Activated CD4-positive, alpha-beta memory T cell treated with anti-CD3 and anti-CD28 coated beads, Interleukin-2, amount 10 ng/mL, durations not matched to agents 7 days and 5 days (primary cell): Measurements from ENCODE around the gene FSIP1. TPM values are rescaled to one million over a fixed set of nuclear protein-coding genes. Genes with fewer than 3 reads are reported as not detected.

Source experiments
- CTCF ChIA-PET: fragments of 350-600 bp; sonication (Branson Sonifier 250); formaldehyde crosslinking; loops from one replicate; lab custom pipeline; 2021; ENCODE audit warnings: antibody characterized with exemption, inconsistent platforms; lab: Charles Lee
- POLR2A ChIA-PET: fragments of 350-600 bp; sonication (Branson Sonifier 250); formaldehyde crosslinking; loops from one replicate; lab custom pipeline; 2021; ENCODE audit warnings: antibody characterized with exemption; lab: Charles Lee
- DNase-seq: peaks from one replicate; pipeline ENCODE4 v3.0.0-alpha.2; 2020
- H3K27ac Mint-ChIP-seq: one replicate; pipeline ENCODE4 v1.8.0; 2021; ENCODE audit warnings: mild to moderate bottlenecking, mixed read lengths
- H3K27me3 Mint-ChIP-seq: one replicate; pipeline ENCODE4 v1.8.0; 2021; ENCODE audit warnings: mixed read lengths
- H3K36me3 Mint-ChIP-seq: one replicate; pipeline ENCODE4 v1.8.0; 2021; ENCODE audit warnings: low read depth, mixed read lengths
- H3K4me1 Mint-ChIP-seq: one replicate; pipeline ENCODE4 v1.8.0; 2021; ENCODE audit warnings: mixed read lengths
- H3K4me3 Mint-ChIP-seq: one replicate; pipeline ENCODE4 v1.8.0; 2021; ENCODE audit warnings: mild to moderate bottlenecking, mixed read lengths
- H3K9me3 Mint-ChIP-seq: one replicate; pipeline ENCODE4 v1.8.0; 2021; ENCODE audit warnings: mixed read lengths
- total RNA-seq, 2 experiments: library from RNA; stranded (reverse); gene quantifications; one replicate each; pipeline ENCODE4 v1.2.3, GENCODE V29; 2021

The FSIP1 gene
- total RNA-seq, 2 experiments from 2014 or later, result 0.58 to 0.88 TPM

DNA sequence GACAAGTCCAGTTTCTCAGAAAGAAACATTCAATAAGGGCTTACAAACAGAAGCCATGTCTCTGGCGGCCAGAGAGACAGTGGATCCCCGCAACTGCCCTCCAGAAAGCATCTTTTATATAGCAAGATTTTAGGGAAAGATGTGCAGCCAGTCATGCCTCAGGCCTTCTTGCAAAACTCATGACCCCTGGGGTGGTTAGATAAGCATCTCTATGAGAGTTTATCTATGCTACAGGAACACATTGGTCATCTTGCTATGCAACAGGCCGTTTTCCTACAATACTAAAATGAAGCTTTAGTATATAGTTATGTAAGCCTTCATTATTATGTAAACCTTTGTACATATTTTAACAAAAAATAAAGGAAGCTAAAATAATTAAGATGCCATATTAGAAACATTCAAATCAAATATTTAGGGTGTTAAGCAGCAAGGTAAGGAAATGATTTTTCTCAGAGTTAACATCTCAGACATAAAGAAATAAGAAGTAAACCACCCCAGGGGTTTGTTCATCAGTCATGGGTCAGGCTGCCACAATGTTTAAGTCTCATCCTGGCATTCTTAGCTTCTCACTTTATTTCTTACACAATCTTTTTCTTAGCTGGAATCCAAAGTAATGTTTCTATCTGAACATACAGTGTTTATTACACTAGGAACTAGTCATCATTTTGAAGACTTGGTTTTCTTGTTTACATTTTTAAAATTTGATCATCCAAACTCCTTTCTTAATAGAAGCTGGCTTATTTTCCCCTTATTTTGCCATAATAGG, 6.3 kb upstream of the FSIP1 start:
- H3K4me3 Mint-ChIP-seq, result no peak overlapping the region
- H3K4me1 Mint-ChIP-seq, result peaks cover 38% of the 10 kb centered on the region
- peaks cover 12% of the 10 kb centered on the region for H3K27me3 Mint-ChIP-seq
- POLR2A ChIA-PET, result no interaction called here
- CTCF ChIA-PET, result interaction anchor here (0.7 to 2.5 kb wide), 7 partner anchors 10 to 316 kb away, joined by 3 to 12 read pairs (median 4); no protein-coding TSS in a partner anchor
- DNase-seq, result no peak
- no peaks in the 10 kb centered on the region for H3K9me3 Mint-ChIP-seq
- peaks cover 3% of the 10 kb centered on the region for H3K36me3 Mint-ChIP-seq
- no peak overlapping the region for H3K27ac Mint-ChIP-seq

DNA sequence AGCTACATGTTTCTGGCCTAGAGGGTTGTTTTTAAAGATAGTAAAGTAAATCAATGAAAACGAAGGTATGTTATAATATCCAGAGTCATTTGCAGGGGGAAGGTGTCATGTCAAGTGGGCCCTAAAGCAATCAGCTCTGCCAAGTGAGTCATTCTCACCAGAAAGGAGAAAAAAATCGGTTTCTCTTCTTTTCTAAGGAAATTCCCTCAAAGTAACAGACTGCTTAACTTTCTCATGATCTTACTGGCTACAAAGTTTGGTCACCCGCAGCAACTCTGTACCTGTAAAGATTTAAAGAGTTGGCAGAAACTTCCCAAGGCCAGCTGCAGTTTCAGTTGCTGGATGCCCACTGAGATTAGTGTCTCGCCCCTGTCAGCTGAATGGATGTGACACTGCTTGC, 5.5 kb upstream of the FSIP1 start:
- H3K36me3 Mint-ChIP-seq, result peaks cover 3% of the 10 kb centered on the region
- H3K27ac Mint-ChIP-seq, result no peak overlapping the region
- no peak for DNase-seq
- ChIA-PET POLR2A (no interaction called here), CTCF (interaction anchor here (0.9 to 2.5 kb wide), 5 partner anchors 11 to 316 kb away, joined by 3 to 12 read pairs (median 4); no protein-coding TSS in a partner anchor)
- H3K4me1 Mint-ChIP-seq, result peaks cover 45% of the 10 kb centered on the region
- H3K27me3 Mint-ChIP-seq, result peaks cover 9% of the 10 kb centered on the region
- H3K4me3 Mint-ChIP-seq, result no peak overlapping the region
- H3K9me3 Mint-ChIP-seq, result no peaks in the 10 kb centered on the region

DNA sequence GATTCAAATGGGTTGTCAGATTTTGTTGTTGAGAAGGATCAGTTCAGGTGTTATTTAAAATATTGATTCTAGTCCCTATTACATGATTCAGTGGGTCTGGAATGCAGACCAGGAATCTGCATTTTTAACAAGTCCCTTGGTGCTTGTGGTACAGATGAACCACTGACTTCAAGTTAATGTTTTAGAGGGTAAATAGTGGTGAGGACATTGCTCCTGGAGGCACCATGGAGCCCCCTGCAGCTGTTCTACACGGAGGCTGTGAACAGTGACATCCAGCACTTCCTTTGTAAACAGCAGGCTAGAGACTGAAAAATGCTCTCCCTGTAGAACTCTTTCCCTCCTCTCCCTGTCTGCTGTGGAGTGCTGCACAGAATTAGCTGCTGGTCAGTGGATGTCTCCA, 4.8 kb upstream of the FSIP1 start:
- Mint-ChIP-seq H3K4me3 (no peak overlapping the region), H3K9me3 (no peaks in the 10 kb centered on the region), H3K4me1 (peaks cover 45% of the 10 kb centered on the region), H3K27me3 (peaks cover 4% of the 10 kb centered on the region), H3K36me3 (peaks cover 3% of the 10 kb centered on the region), H3K27ac (no peak overlapping the region)
- CTCF ChIA-PET, result interaction anchor here (0.7 to 2.5 kb wide), 11 partner anchors 12 to 620 kb away, joined by 3 to 12 read pairs (median 3); no protein-coding TSS in a partner anchor
- POLR2A ChIA-PET, result no interaction called here
- DNase-seq, result no peak

DNA sequence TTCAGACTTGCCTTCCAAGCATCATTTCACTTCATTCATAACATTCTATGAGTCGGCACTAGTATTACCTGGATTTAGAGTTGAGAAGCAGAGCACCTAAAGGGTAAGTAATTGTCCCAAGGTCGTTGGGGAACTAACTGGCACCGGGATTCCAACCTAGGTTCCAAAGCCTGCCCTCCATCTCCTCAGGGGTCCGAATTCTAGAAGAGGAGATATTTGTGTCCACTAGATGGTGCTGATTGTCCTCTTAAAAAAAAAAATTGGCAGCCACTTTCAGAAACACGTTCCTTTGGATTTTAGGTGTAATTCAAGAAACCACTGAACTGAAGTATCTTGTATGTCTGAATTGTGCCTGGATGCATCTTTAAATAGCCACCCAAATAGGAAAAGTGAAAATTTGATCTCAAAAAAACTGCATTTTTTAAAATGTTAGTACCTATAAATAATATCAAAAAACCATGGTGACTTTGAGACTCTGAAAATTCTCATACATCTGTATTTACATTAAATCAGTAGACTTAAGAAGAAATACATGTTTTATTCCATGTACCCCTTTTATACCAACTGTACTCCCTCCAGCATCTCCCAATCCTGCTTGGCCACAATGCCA, 3.9 kb upstream of the FSIP1 start:
- Mint-ChIP-seq H3K4me1 (peaks cover 52% of the 10 kb centered on the region), H3K27ac (no peak overlapping the region), H3K27me3 (no peaks in the 10 kb centered on the region), H3K4me3 (no peak overlapping the region), H3K9me3 (no peaks in the 10 kb centered on the region), H3K36me3 (peaks cover 3% of the 10 kb centered on the region)
- ChIA-PET CTCF (interaction anchor here (0.7 to 2.5 kb wide), 7 partner anchors 13 to 492 kb away, joined by 3 to 12 read pairs (median 3); no protein-coding TSS in a partner anchor), POLR2A (no interaction called here)
- DNase-seq, result no peak

DNA sequence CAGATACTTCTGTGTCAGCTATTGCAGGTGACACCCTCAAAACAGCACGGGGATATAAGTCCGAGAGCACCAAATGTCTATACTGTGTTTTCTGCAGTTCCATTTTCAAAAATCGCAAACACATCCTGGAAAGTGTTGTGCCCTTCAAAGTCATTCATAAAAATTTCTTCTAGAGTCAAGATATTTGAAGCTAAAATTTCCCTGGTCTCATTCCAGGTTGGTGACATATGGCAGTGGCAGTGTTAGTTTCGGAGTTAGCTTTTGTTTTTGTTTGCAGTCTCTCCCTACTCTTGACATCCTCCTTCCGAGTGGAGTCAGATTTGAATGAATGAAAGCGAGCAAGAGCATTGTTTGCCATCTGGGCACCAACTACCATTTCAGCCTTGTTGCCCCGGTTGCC, 3.2 kb upstream of the FSIP1 start:
- POLR2A ChIA-PET, result no interaction called here
- no peaks in the 10 kb centered on the region for H3K27me3 Mint-ChIP-seq
- no peak overlapping the region for H3K4me3 Mint-ChIP-seq
- H3K4me1 Mint-ChIP-seq, result peaks cover 58% of the 10 kb centered on the region
- CTCF ChIA-PET, result interaction anchor here (0.8 to 1.7 kb wide), 2 partner anchors 487 to 493 kb away, joined by 3 read pairs; no protein-coding TSS in a partner anchor
- no peak overlapping the region for H3K27ac Mint-ChIP-seq
- H3K9me3 Mint-ChIP-seq, result no peaks in the 10 kb centered on the region
- H3K36me3 Mint-ChIP-seq, result peaks cover 3% of the 10 kb centered on the region
- no peak for DNase-seq

DNA sequence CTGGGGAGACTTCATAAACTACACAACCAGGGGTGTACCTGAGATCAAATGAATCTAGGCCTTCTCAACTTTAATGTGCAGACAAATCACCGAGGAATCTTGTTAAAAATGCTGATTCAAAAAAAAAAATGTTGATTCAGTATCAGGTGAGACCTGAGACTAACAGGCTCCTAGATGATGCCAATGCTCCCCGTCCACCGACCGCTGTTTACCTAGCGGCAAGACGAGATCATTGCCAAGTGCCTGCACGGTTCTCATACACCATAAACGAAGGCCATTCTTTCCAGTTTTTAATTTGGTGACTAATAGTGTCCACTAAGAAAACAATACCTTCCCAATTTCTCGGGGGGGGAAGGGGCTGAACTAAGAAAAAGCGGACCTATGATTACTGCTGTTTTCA, 2.5 kb upstream of the FSIP1 start:
- Mint-ChIP-seq H3K4me3 (no peak overlapping the region), H3K36me3 (peaks cover 3% of the 10 kb centered on the region), H3K9me3 (no peaks in the 10 kb centered on the region), H3K27ac (no peak overlapping the region), H3K27me3 (no peaks in the 10 kb centered on the region), H3K4me1 (peaks cover 59% of the 10 kb centered on the region)
- DNase-seq, result no peak
- CTCF ChIA-PET, result interaction anchor here (1.0 to 1.7 kb wide), 2 partner anchors 10 to 494 kb away, joined by 3 read pairs; no protein-coding TSS in a partner anchor
- POLR2A ChIA-PET, result interaction anchor here (0.7 kb wide), 1 partner anchor 1260 kb away, joined by 3 read pairs; no protein-coding TSS in a partner anchor

DNA sequence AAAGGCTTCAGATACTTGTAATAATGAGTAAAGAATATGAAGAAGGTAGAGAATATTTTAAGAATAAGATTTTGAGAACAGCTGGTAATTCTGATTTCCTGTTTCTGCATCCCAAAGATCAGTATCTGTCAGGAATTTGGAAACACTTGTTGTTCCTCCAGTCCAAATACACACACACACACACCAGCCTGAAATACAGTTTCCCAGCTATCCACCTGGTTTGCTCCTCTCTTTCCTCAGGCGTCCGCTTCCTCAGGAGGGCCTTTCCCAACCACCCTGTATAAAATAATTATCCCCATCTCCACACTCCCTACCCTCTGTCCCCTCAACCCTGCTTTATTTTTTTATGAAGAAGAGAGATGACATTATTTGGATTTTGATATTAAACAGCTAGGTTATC, 2.0 kb upstream of the FSIP1 start:
- H3K27ac Mint-ChIP-seq, result no peak overlapping the region
- H3K4me3 Mint-ChIP-seq, result no peak overlapping the region
- H3K36me3 Mint-ChIP-seq, result peaks cover 3% of the 10 kb centered on the region
- H3K27me3 Mint-ChIP-seq, result no peaks in the 10 kb centered on the region
- peaks cover 59% of the 10 kb centered on the region for H3K4me1 Mint-ChIP-seq
- ChIA-PET POLR2A (interaction anchor here (0.7 kb wide), 1 partner anchor 1260 kb away, joined by 3 read pairs; no protein-coding TSS in a partner anchor), CTCF (interaction anchor here (1.0 to 1.7 kb wide), 3 partner anchors 10 to 494 kb away, joined by 3 to 4 read pairs (median 3); no protein-coding TSS in a partner anchor)
- no peaks in the 10 kb centered on the region for H3K9me3 Mint-ChIP-seq
- DNase-seq, result no peak

DNA sequence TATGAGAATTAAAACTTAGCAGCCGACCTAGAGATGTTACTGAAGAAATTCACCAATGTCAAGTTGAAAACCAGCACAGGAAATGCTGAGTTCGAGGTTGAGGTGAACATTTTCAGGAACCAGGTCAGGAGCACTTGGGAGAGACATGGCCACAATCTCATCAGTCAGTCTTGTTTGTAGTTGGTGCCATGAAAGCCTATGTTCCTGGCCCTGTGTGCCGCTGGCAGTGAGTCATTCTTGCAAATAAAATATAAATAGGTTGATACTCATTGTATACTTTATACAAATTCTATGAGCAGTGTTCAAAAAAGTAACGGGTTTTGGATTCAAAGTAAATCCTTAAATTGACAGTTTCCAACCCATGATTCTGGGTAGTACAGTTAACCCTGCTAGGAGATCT, 1.5 kb upstream of the FSIP1 start:
- Mint-ChIP-seq H3K27me3 (no peaks in the 10 kb centered on the region), H3K4me1 (peaks cover 59% of the 10 kb centered on the region), H3K9me3 (no peaks in the 10 kb centered on the region), H3K36me3 (peaks cover 3% of the 10 kb centered on the region), H3K4me3 (peak overlapping the region; percentile 88), H3K27ac (peak overlapping the region; percentile 89)
- ChIA-PET POLR2A (no interaction called here), CTCF (interaction anchor here (1.0 to 1.5 kb wide), 2 partner anchors 9 to 26 kb away, joined by 3 to 4 read pairs; no protein-coding TSS in a partner anchor)
- DNase-seq, result no peak

DNA sequence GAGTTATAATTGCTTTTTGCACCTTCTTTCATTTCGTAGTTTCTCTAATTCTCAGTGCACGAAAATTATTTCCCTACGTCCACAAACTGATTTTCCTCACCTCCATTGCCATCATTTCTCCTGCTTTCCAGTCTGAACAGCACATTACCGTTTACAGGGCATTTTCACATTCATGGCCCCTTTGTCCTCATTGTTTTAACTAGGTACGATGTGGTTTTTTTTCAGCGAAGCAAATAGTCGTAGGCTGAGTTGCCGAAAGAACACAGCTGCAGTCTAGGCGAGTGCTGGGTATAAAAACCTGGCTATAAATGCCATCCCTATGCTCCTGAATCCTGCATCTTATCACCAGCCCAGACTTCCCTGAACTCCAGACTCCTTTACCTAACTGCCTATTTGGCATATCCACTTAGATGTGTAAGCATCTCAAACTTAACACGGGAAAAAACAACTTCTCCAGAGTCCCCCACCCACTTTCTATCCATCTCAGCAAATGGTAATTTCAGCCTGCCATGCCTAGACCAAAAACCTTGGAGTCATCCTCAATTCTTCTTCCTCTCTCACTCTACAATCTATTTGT, 691 bp upstream of the FSIP1 start:
- ChIA-PET CTCF (interaction anchor here (0.7 to 1.6 kb wide), 8 partner anchors 26 to 525 kb away, joined by 3 to 6 read pairs (median 4); partner anchors contain the start of genes PLCB2 and THBS1), POLR2A (interaction anchor here (0.7 to 1.9 kb wide), 11 partner anchors 8 to 1172 kb away, joined by 3 to 18 read pairs (median 3); partner anchors contain the start of genes EIF2AK4 and SRP14)
- H3K4me1 Mint-ChIP-seq, result peaks cover 55% of the 10 kb centered on the region
- peaks cover 3% of the 10 kb centered on the region for H3K36me3 Mint-ChIP-seq
- peak overlapping the region; percentile 89 for H3K27ac Mint-ChIP-seq
- DNase-seq, result no peak
- H3K27me3 Mint-ChIP-seq, result no peaks in the 10 kb centered on the region
- H3K4me3 Mint-ChIP-seq, result peak overlapping the region; percentile 88
- no peaks in the 10 kb centered on the region for H3K9me3 Mint-ChIP-seq

DNA sequence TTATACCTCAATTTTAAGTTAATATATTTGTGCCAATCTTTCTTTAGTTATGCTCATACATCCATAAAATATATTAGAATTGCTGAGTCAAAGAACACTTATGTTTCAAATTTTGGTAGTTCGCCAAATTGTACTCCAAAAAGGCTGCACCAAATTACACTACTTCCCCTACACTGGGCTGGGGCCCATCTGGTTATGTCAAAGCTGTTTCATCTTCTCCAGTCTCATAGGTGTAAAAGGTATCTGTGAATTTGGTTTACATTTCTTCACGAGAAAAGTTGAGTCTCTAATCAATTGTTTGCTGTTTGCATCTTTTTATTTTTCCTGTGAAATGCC, 706 bp downstream of the FSIP1 start:
- Mint-ChIP-seq H3K4me1 (peaks cover 50% of the 10 kb centered on the region), H3K9me3 (no peaks in the 10 kb centered on the region), H3K36me3 (peaks cover 3% of the 10 kb centered on the region), H3K27me3 (peaks cover 7% of the 10 kb centered on the region), H3K4me3 (peak overlapping the region; percentile 88), H3K27ac (peak overlapping the region; percentile 89)
- ChIA-PET CTCF (interaction anchor here (0.8 to 1.6 kb wide), 3 partner anchors 9 to 493 kb away, joined by 3 to 6 read pairs (median 5); no protein-coding TSS in a partner anchor), POLR2A (interaction anchor here (0.6 to 1.9 kb wide), 7 partner anchors 15 to 258 kb away, joined by 3 to 18 read pairs (median 3); partner anchors contain the start of gene EIF2AK4)
- DNase-seq, result no peak

DNA sequence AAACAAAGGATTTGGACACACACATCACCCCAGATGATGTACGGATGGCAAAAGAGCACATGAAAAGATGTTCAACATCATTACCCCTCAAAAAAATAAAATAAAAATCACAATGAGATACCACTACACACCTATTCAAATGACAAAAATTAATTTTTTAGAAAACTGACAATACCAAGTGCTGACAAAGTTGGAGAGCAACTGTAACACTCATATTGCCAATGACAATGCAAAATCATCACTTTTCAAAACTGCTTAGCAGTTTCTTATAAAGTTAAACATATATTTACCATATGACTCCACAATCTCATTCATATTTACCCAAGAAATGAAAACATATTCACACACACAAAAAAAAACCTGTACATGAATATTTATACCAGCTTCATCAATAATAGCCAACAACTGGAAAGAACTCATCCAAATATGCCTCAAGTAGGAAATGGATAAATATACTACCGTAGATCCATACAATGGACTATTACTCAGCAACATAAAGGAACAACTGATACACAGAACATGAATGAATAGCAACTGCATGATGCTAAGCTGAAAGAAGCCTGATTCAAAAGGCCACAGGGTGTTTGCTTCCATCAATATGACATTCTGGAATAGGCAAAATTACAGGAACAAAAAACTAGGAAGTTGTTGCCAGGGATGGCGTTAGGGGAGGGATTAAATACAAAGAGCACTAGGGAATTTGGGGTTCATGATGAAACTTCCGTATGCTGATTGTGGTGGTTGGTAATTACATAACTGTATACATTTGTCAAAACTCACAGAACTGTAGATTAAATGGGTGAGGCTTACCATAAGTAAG, 1.3 kb downstream of the FSIP1 start:
- no peak overlapping the region for H3K27ac Mint-ChIP-seq
- peak overlapping the region; percentile 24 for H3K4me3 Mint-ChIP-seq
- H3K36me3 Mint-ChIP-seq, result peaks cover 3% of the 10 kb centered on the region
- CTCF ChIA-PET, result no interaction called here
- H3K9me3 Mint-ChIP-seq, result no peaks in the 10 kb centered on the region
- H3K4me1 Mint-ChIP-seq, result peaks cover 46% of the 10 kb centered on the region
- POLR2A ChIA-PET, result interaction anchor here (1.1 kb wide), 2 partner anchors 16 to 154 kb away, joined by 3 read pairs; no protein-coding TSS in a partner anchor
- peaks cover 7% of the 10 kb centered on the region for H3K27me3 Mint-ChIP-seq
- DNase-seq, result no peak

DNA sequence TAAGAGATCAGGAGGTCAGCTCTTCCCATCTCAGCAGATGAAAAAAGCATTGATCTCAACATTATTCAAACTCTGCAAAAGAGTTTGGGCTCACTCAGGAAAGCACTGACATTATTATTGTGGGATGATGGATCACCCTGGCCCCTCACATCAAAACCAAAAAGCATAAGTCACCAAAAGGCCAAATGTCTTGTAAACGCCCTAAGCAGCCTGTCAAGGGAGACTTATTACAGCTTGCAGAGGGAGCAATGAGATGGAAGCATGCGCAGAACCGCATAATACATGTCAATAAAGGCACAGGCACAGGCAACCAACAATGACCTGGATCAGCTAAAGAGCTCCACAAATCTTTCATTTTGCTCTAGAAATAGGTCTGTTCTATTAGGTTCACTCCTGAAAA, 4.6 kb downstream of the FSIP1 start:
- Mint-ChIP-seq H3K9me3 (no peaks in the 10 kb centered on the region), H3K36me3 (peaks cover 4% of the 10 kb centered on the region), H3K4me1 (peaks cover 35% of the 10 kb centered on the region), H3K27me3 (peaks cover 7% of the 10 kb centered on the region), H3K27ac (no peak overlapping the region), H3K4me3 (no peak overlapping the region)
- ChIA-PET CTCF (no interaction called here), POLR2A (no interaction called here)
- no peak for DNase-seq
